ENCODE measurements around the gene CLEC7A. TPM values are rescaled to one million over a fixed set of nuclear protein-coding genes. Genes with fewer than 3 reads are reported as not detected.

Gene CLEC7A
- polyA plus RNA-seq, 2 of the 4 experiments (the other 2 are of a cell fraction): not detected

DNA sequence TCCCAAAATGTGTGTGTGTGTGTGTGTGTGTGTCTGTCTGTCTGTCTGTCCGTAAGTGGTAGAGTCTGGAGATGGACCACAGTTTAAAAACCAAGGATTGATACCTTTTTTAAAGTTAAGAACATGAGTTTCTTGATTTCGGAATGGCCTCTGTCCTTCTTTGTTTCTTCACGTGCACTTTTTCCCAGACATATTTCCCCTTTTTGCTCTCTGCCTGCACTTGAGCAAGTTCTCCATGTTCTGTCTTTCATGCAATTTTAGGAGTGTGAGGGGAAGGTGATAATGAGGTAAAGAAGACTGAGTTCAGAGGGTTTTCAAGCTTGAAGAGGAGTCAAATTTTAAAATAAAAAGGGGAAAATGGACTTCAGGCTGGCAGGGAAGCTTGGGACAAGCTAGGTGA, 29.3 kb upstream of the CLEC7A start:
- no peak for TF ChIP-seq RARB (CRISPR knock-in tag; IDR thresholded peaks at IDR 0.05)
- TF ChIP-seq TFCP2L1 (CRISPR knock-in tag; IDR thresholded peaks at IDR 0.05): no peak
- TF ChIP-seq TP53 (CRISPR knock-in tag; IDR thresholded peaks at IDR 0.05): no peak
- TF ChIP-seq HOXB13 (CRISPR knock-in tag; IDR thresholded peaks at IDR 0.05; ENCODE audit: low read depth): no peak
- TF ChIP-seq, protein P1, sequence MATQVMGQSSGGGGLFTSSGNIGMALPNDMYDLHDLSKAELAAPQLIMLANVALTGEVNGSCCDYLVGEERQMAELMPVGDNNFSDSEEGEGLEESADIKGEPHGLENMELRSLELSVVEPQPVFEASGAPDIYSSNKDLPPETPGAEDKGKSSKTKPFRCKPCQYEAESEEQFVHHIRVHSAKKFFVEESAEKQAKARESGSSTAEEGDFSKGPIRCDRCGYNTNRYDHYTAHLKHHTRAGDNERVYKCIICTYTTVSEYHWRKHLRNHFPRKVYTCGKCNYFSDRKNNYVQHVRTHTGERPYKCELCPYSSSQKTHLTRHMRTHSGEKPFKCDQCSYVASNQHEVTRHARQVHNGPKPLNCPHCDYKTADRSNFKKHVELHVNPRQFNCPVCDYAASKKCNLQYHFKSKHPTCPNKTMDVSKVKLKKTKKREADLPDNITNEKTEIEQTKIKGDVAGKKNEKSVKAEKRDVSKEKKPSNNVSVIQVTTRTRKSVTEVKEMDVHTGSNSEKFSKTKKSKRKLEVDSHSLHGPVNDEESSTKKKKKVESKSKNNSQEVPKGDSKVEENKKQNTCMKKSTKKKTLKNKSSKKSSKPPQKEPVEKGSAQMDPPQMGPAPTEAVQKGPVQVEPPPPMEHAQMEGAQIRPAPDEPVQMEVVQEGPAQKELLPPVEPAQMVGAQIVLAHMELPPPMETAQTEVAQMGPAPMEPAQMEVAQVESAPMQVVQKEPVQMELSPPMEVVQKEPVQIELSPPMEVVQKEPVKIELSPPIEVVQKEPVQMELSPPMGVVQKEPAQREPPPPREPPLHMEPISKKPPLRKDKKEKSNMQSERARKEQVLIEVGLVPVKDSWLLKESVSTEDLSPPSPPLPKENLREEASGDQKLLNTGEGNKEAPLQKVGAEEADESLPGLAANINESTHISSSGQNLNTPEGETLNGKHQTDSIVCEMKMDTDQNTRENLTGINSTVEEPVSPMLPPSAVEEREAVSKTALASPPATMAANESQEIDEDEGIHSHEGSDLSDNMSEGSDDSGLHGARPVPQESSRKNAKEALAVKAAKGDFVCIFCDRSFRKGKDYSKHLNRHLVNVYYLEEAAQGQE (IDR thresholded peaks at IDR 0.05): no peak
- TF ChIP-seq EP300 (IDR thresholded peaks at IDR 0.05): no peak
- no peak for TF ChIP-seq EHMT2 (IDR thresholded peaks at IDR 0.05; ENCODE audit: low read depth)
- no peak for TF ChIP-seq ZC3H11A (IDR thresholded peaks at IDR 0.05)
- TF ChIP-seq, protein P2, sequence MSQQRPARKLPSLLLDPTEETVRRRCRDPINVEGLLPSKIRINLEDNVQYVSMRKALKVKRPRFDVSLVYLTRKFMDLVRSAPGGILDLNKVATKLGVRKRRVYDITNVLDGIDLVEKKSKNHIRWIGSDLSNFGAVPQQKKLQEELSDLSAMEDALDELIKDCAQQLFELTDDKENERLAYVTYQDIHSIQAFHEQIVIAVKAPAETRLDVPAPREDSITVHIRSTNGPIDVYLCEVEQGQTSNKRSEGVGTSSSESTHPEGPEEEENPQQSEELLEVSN (IDR thresholded peaks at IDR 0.05; ENCODE audit: borderline replicate concordance, low read depth): no peak
- TF ChIP-seq, protein P3, sequence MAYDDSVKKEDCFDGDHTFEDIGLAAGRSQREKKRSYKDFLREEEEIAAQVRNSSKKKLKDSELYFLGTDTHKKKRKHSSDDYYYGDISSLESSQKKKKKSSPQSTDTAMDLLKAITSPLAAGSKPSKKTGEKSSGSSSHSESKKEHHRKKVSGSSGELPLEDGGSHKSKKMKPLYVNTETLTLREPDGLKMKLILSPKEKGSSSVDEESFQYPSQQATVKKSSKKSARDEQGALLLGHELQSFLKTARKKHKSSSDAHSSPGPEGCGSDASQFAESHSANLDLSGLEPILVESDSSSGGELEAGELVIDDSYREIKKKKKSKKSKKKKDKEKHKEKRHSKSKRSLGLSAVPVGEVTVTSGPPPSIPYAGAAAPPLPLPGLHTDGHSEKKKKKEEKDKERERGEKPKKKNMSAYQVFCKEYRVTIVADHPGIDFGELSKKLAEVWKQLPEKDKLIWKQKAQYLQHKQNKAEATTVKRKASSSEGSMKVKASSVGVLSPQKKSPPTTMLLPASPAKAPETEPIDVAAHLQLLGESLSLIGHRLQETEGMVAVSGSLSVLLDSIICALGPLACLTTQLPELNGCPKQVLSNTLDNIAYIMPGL (CRISPR knock-in tag; IDR thresholded peaks at IDR 0.05; ENCODE audit: borderline replicate concordance): no peak
- no peak for TF ChIP-seq RFX5 (IDR thresholded peaks at IDR 0.05)
- TF ChIP-seq HEYL (CRISPR knock-in tag; IDR thresholded peaks at IDR 0.05): no peak
- no peak for TF ChIP-seq FOSL2 (IDR thresholded peaks at IDR 0.05)
- TF ChIP-seq FOSL2 (CRISPR knock-in tag; IDR thresholded peaks at IDR 0.05): no peak
- no peak for TF ChIP-seq SREBF2 (IDR thresholded peaks at IDR 0.05)
- TF ChIP-seq CHD4 (IDR thresholded peaks at IDR 0.05; ENCODE audit: borderline replicate concordance): no peak
- 61% methylated on average over 3 of the region's 3 CpGs for WGBS (ENCODE audit: missing lambda C conversion rate)
- H3K27ac ChIP-seq: no peak overlapping the region
- ATAC-seq: no peak
- no peak for FAIRE-seq
- H3K4me1 ChIP-seq: no peaks in the 10 kb centered on the region
- no peak for DNase-seq (ENCODE audit: low read depth in 1 of 2, low spot score in 1 of 2)
- no peak overlapping the region for H3K4me3 ChIP-seq
- H3K9me3 ChIP-seq: no peaks in the 10 kb centered on the region
- ChIA-PET POLR2A (no interaction called here), CTCF (interaction anchor here (0.9 to 1.0 kb wide), 3 partner anchors 10 to 20 kb away, joined by 3 read pairs; no protein-coding TSS in a partner anchor)
- no peak overlapping the region for H3K4me2 ChIP-seq

DNA sequence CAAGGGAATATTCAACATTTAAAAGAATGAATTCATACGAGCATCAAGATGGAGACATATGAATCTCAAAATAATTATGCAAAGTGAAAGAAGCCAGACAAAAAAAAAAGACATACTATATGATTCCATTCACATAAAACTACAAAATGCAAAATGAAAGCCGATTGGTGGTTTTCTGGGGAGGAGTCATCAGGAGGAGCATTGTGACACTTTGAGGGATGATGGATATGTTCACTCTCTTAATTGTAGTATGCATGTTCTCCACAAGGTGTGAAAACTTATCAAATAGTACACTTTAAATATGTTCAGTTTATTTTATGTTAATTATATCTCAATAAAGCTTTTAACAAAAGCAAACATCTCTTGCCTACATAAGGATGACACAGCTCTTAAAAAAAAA, 28.4 kb upstream of the CLEC7A start:
- Histone ChIP-seq H3K4me3 (no peak overlapping the region), H3K27ac (no peak overlapping the region), H3K9me3 (no peaks in the 10 kb centered on the region), H3K4me1 (0 out of 3 replicates have a peak, but pooled peaks cover 4% of the 10 kb centered on the region), H3K4me2 (no peak overlapping the region)
- 65% methylated on average over 2 of the region's 2 CpGs for WGBS (ENCODE audit: missing lambda C conversion rate)
- ChIA-PET POLR2A (no interaction called here), CTCF (no interaction called here)
- no peak for DNase-seq (ENCODE audit: low read depth in 1 of 2, low spot score in 1 of 2)
- TF ChIP-seq, protein P2 (IDR thresholded peaks at IDR 0.05; ENCODE audit: borderline replicate concordance, low read depth): no peak
- no peak for TF ChIP-seq SREBF2 (IDR thresholded peaks at IDR 0.05)
- FAIRE-seq: no peak
- ATAC-seq: no peak

DNA sequence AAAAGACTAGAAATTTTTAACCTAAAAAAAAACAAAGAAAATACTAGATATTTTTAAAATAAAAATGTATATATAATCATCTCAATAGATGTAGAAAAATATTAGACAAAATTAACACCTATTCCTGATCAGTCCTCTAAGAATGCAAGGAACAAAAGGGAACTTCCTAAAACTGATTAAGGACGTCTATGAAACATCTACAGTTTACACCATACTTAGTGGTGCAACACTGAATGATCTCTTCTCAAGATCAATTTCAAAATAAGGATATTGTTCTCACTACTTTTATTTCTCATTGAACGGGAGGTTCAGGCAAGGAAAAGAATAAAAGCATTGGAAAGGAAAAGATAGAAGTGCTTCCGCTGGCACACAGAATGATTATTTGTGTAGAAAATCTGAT, 26.0 kb upstream of the CLEC7A start:
- ChIA-PET POLR2A (no interaction called here), CTCF (interaction anchor here (0.7 to 1.4 kb wide), 2 partner anchors 34 to 211 kb away, joined by 3 to 4 read pairs; no protein-coding TSS in a partner anchor)
- H3K9me3 ChIP-seq: no peaks in the 10 kb centered on the region
- no peak for ATAC-seq
- 72% methylated on average over 3 of the region's 3 CpGs for WGBS (ENCODE audit: missing lambda C conversion rate)
- TF ChIP-seq ESRRA (IDR thresholded peaks at IDR 0.05; ENCODE audit: borderline replicate concordance, low read length) (no peak), RARB (CRISPR knock-in tag; IDR thresholded peaks at IDR 0.05) (no peak), CHD2 (IDR thresholded peaks at IDR 0.05; ENCODE audit: low read length, partially characterized antibody) (no peak)
- 0 out of 3 replicates have a peak, but pooled peaks cover 4% of the 10 kb centered on the region for H3K4me1 ChIP-seq
- H3K4me2 ChIP-seq: no peak overlapping the region
- no peak for FAIRE-seq
- no peak overlapping the region for H3K27ac ChIP-seq
- no peak overlapping the region for H3K4me3 ChIP-seq
- no peak for DNase-seq (ENCODE audit: low read depth in 1 of 2, low spot score in 1 of 2)
